GM18499 (cell line): ENCODE measurements around the gene HECW1.
"Not testable (repeated sequence)": the region's sequence is repeated elsewhere in the genome, so short reads cannot be mapped to it uniquely, and the experiment has no call there.

ENCODE experiments used
- ATAC-seq: cut with Tn5 transposase; IDR thresholded peaks from one replicate; pipeline ENCODE4 v1.9.1; 2021; ENCODE audit warnings: moderate number of reproducible peaks; ENCODE audit not compliant: insufficient read depth, unreplicated experiment

HECW1 gene

DNA sequence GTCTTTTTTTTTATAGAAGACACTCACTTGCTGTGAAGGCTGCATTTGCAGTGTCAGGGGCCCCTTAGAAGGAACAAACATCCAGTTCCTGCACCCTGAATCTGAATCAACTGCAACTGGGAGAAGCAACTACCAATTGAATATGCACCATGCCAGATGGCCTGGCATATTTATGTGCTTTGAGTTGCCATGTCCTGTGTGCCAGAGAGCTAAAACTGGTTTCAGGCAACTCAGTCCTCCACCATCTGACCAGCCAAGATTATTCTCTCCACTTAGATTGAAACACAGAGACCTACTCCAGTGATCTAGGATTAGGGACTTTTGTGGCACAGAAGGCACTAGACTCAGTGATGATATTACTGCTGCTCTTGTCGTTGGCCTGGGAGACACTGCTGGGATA lies 225.4 kb downstream of the HECW1 start:
- ATAC-seq = no peak

- no peak for ATAC-seq
Observed at GRCh38 chr7:43341132-43341531, 228.7 kb downstream of the HECW1 start.

- ATAC-seq = not testable (repeated sequence)
Observed at GRCh38 chr7:43343417-43343816, 231.0 kb downstream of the HECW1 start.

GRCh38 chr7:43345696-43346095 lies 233.2 kb downstream of the HECW1 start:
- ATAC-seq = not testable (repeated sequence)

DNA sequence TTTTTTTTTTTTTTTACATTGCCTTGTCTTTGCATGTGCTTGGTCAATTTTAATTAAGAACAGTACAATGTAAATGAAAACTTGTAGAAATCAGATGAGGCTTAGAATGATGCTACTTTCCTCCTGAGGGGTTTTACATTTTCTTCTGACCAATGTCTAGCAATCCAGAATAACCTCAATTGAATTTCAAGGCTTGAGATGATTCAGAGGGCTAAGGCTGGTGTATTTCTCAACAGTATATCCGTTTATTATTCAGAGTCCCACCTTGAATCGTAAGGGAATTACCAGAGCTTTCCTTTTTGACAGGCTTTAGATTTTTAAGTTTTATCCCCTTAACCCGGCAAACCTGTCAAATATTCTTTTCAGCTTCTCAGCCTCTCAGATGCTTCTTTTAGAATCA lies 239.2 kb downstream of the HECW1 start:
- no peak for ATAC-seq

- no peak for ATAC-seq
Observed at GRCh38 chr7:43353902-43354301, 241.5 kb downstream of the HECW1 start.

GRCh38 chr7:43362652-43363034 lies 250.2 kb downstream of the HECW1 start:
- ATAC-seq = no peak

DNA sequence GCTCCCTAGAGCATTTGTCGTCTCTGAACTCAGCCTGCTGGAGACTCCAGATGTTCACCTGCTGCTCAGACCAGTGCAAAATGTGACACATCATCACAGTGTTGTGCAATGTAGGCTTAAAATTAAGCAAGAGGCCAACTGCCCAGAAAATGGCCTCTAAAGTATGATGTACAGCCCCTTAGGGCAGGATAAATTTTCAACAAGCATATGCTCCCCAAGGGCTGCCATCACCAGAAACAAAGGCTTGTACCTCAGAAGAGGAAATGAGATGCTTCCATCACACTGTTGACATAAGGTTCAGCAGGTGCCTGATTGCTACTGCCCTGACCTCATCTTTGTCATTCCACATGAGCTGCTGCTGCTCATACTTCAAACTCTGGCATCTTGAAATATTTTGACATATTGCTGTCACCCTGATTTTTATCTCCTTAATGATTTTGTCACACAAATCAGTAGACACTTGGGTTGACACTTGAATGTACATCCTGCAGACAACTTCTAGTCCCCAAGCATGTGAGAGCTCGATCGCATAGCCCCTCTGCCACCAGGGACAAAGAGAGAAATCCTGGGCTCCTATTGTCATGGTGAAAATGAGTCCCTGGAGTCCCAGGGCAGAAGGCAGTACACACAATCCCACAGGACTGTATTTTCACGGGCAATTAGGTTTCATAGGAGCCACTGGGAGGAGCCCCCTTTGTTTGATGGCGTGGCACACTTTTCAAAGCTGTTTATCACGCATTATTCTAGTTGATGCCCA lies 250.8 kb downstream of the HECW1 start:
- no peak for ATAC-seq

DNA sequence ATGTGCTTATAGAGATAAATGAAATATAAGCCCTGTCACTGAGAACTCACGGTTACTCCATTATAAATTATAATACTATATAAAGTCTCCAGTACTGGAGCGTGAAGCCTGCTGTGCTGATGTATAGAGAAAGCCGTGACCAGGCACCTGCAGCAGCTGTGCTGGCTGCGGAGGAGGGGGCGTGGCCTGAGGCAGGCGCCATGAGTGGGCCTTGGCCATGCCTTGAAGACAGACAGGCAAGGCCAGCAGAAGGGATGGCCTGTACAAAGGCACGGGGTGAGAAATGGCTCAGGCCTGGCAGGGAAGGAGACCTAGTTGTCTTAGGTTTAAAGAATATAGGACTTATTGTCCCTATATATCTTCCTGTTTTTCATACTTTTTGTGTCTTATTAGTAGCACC lies 251.9 kb downstream of the HECW1 start:
- no peak for ATAC-seq

DNA sequence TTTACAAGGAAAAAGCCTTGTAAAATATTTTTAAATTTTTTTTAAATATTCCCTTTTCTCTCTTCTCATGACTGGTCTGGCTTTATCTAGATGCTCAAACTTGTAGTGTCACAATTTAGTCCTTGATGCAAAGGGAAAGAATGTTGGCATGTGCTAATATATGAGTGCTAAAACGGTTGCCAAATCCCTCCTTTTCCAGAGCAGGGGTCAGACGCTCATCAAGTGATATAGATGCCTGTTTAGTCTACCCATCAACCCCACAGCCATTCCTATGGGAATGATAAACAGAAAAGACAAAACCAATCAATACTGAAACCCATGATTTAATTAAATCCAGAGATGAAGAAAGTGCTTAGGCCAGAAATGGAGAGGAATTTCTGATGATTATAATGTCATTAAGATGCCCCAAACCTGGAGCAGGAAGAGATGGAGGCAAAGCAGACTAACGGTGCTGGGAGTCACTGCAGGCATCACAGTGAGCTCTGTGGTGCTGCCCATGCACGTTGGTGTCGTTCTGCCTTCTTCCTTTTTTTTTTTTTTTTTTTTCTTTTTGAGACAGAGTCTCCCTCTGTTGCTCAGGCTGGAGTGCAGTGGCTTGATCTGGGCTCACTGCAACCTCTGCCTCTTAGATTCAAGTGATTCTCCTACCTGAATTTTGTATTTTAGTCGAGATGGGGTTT lies 260.4 kb downstream of the HECW1 start:
- no peak for ATAC-seq

DNA sequence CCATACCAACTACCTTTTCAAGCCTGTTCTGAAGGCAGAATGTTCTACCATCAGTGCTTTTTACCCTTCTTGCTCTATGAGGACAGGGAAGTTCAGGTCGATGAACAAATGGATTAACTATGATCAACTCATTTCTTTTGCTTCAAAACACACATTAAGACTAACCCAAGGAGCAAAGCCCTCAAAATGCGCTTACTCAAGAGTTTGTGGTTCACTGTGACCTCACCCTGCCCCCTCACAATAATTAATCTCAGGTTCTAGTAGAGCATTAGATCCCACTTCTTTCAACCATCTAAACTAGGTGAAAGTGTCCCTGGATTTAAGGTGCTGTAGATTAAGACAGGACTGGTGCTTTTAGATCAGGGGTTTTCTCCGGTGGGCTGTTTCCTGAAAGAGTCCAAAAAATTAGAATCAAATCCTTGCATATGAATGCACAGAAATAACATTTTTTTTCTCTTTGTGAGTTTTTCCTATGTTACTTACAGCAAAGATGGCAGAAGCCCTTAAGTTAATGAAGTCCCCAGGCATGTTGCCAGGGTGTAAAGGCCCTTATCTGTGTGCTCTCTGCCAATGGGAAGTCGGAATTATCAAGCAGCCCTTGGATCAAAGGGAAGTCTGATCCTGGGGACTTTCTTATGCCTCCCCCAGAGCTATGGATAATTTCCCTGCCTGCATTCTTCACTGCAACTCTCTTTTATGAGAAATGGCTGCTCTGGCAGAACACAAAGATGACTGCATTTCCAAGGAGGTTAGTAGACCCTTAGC lies 264.9 kb downstream of the HECW1 start:
- ATAC-seq = no peak

DNA sequence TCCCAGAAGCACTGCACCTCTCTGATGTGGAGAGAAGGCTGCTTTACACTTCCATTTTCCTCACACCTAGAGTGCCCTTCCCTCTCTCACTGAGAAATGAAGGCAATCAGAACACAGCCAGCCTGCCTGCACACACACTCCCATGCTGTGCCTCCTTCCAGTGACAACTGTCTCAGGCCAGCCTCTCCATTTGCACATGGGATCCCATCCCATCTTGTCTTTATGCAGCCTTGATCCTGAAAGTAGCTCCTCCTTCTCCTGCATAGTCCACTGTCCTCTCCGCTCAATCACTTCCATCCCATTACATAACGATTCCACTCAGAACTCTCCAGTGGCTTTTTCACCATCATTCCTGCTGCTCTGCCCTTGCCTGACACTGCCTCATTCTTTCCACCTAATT lies 266.8 kb downstream of the HECW1 start:
- no peak for ATAC-seq

DNA sequence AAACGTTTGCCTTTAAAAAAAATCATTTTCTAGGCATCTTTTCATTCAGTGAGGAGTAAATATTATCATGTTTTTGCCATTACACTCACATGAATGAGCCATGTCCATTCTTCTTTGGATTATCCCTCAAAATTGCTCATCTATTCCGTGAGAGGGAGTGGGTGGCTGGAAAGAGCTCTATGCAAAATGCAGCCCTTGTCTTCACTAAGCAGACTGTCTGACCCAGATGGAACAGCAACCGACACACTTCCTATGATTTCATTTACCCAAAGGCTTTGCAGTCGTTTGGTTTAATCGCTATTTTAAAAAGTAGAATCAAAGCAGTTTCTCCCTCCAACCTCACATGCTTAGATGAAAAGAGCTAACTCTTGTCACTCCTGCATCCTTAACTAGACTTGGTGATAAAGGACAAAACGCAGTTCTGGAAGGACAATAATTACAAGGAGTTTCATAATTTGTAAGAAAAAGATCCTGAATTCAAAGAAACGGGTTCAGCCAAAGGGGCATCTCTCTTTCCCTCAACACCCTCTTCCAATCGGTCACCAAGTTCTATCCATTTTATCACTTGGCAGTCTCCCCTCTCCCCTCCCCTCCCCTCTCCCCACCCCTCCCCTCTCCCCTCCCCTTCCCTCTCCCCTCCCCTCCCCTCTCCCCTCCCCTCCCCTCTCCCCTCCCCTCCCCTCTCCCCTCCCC lies 272.3 kb downstream of the HECW1 start:
- no peak for ATAC-seq

DNA sequence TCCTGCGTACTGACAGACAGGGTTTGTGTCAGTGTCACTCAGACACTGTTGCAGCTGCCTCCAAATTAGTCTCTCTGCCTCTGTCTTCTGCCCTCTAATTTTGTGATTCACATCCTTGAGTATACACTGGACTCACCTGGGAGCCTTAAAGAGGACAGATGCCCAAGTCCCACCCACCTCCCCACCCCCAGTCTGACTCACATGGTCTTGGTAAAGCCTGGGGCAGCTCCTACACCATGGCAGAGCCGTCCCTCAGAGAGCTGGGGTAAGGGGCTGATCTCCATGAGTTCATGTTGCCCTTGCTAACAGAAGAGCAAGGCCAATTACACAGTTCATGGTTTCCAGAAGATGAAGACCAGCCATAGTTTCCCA lies 272.8 kb downstream of the HECW1 start:
- no peak for ATAC-seq

DNA sequence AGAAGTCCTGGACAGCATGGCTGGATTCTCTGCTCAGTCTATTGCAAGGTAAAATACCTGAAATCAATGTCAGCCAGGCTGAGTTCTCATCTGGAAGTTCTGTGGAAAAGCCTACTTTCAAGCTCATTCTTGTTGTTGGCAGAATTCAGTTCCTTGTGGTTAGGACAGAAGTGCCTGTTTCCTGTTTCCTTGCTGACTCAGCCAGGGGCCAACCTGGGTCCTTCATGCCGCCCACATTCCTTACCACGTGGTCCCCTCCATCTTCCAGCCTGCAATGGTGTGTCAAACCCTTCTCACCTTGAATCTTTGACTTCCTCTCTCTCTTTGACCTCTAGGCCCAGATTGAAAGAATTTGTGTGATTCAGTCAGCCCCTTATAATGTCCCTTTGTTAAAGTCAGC lies 273.4 kb downstream of the HECW1 start:
- ATAC-seq = no peak

GRCh38 chr7:43387932-43388331 lies 275.5 kb downstream of the HECW1 start:
- ATAC-seq = no peak

GRCh38 chr7:43390576-43390975 lies 278.1 kb downstream of the HECW1 start:
- ATAC-seq = no peak

GRCh38 chr7:43391518-43391917 lies 279.1 kb downstream of the HECW1 start:
- no peak for ATAC-seq

GRCh38 chr7:43392638-43393330 lies 280.3 kb downstream of the HECW1 start:
- no peak for ATAC-seq

- no peak for ATAC-seq
Observed at GRCh38 chr7:43394441-43395130, 282.1 kb downstream of the HECW1 start.
